Endothelial cell (in vitro differentiated cells): Measurements from ENCODE around the gene TMEM74B. TPM values are rescaled to one million over a fixed set of nuclear protein-coding genes. Genes with fewer than 3 reads are reported as not detected.
A peak's percentile ranks its signal among the peaks of the same experiment; 100 is the strongest.

Source experiments
- DNase-seq: peaks from one replicate; pipeline ENCODE4 v3.0.0; 2021; ENCODE audit warnings: low spot score
- H3K27ac Mint-ChIP-seq: one replicate; pipeline ENCODE4 v1.8.0; 2021; ENCODE audit warnings: mixed read lengths, inconsistent platforms; ENCODE audit not compliant: unreplicated experiment
- H3K27me3 Mint-ChIP-seq: one replicate; pipeline ENCODE4 v1.8.0; 2021; ENCODE audit warnings: mild to moderate bottlenecking, moderate library complexity, mixed read lengths, inconsistent platforms; ENCODE audit not compliant: unreplicated experiment
- H3K36me3 Mint-ChIP-seq: one replicate; pipeline ENCODE4 v1.8.0; 2021; ENCODE audit warnings: mild to moderate bottlenecking, low read depth, mixed read lengths, inconsistent platforms; ENCODE audit not compliant: unreplicated experiment
- H3K4me1 Mint-ChIP-seq: one replicate; pipeline ENCODE4 v1.8.0; 2021; ENCODE audit warnings: mild to moderate bottlenecking, mixed read lengths, inconsistent platforms; ENCODE audit not compliant: unreplicated experiment
- H3K4me3 Mint-ChIP-seq: one replicate; pipeline ENCODE4 v1.8.0; 2021; ENCODE audit warnings: mild to moderate bottlenecking, mixed read lengths, inconsistent platforms; ENCODE audit not compliant: unreplicated experiment
- H3K9me3 Mint-ChIP-seq: one replicate; pipeline ENCODE4 v1.8.0; 2021; ENCODE audit warnings: mixed read lengths, inconsistent platforms; ENCODE audit not compliant: unreplicated experiment
- CTCF ChIP-seq: fragments of 200-600 bp; sonication (generic); IDR thresholded peaks from one replicate; pipeline ENCODE4 v1.5.0; 2021; ENCODE audit warnings: antibody characterized with exemption; ENCODE audit not compliant: unreplicated experiment
- long read RNA-seq: library from polyadenylated mRNA; unstranded; transcript quantifications from one replicate; pipeline ENCODE4 v2.0.0, GENCODE V29; 2020; ENCODE audit not compliant: unreplicated experiment
- total RNA-seq: library from RNA; stranded (reverse); fragmentation: NEBNext Ultra II Directional; extraction: Animal tissue kit (Norgen Biotek cat#: 25700); gene quantifications from one replicate; pipeline ENCODE4 v1.2.1, GENCODE V29; 2021; ENCODE audit not compliant: unreplicated experiment

TMEM74B gene
- 35.4 TPM for total RNA-seq
- long read RNA-seq, partial matches to known transcripts, result 0 of 7 reads
- long read RNA-seq, other reads (novel, unspliced or antisense), result 6 of 7 reads

- Mint-ChIP-seq H3K27ac (peak within 1 kb of the TSS; percentile 86), H3K36me3 (peaks cover 9% of the 10 kb centered on the region), H3K9me3 (no peaks in the 10 kb centered on the region), H3K27me3 (peaks cover 18% of the 10 kb centered on the region), H3K4me1 (peaks cover 34% of the 10 kb centered on the region), H3K4me3 (peak within 1 kb of the TSS; percentile 97)
- peak; percentile 42 for DNase-seq
- no peak for TF ChIP-seq CTCF
Observed at GRCh38 chr20:1184638-1185315, at the start of gene TMEM74B. TSS of gene TMEM74B (minus strand) at chr20:1184981. CDS start at chr20:1183801, 1,180 bp downstream.

GRCh38 chr20:1232286-1233111, 47.7 kb upstream of the TMEM74B start:
- no peak for DNase-seq
- no peak for TF ChIP-seq CTCF
- H3K27me3 Mint-ChIP-seq, result peaks cover 2% of the 10 kb centered on the region
- H3K4me1 Mint-ChIP-seq, result peaks cover 5% of the 10 kb centered on the region
- H3K4me3 Mint-ChIP-seq, result no peak overlapping the region
- no peaks in the 10 kb centered on the region for H3K9me3 Mint-ChIP-seq
- H3K36me3 Mint-ChIP-seq, result no peaks in the 10 kb centered on the region
- H3K27ac Mint-ChIP-seq, result no peak overlapping the region

DNA sequence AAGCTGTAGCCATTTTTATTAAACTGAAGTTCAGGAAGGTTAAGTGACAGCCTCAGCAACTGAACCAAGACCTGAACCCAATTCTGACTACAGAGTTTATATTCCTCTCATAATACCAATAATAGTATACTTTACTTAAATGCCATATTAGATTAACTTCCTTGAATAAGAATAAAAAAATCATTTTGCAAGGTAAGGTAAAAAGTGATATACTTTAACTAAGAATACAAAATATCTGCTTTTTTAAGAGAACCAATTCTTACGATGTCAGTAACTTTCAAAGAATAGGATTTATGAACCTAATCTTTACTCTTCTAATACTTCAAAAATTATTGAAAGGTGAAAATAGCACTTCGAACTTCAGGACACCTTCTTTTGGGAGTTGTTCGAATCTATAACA, 44.8 kb upstream of the TMEM74B start:
- H3K9me3 Mint-ChIP-seq, result no peaks in the 10 kb centered on the region
- peaks cover 5% of the 10 kb centered on the region for H3K4me1 Mint-ChIP-seq
- DNase-seq, result no peak
- no peak overlapping the region for H3K4me3 Mint-ChIP-seq
- no peak overlapping the region for H3K27ac Mint-ChIP-seq
- H3K27me3 Mint-ChIP-seq, result peaks cover 4% of the 10 kb centered on the region
- no peaks in the 10 kb centered on the region for H3K36me3 Mint-ChIP-seq
- TF ChIP-seq CTCF, result no peak

DNA sequence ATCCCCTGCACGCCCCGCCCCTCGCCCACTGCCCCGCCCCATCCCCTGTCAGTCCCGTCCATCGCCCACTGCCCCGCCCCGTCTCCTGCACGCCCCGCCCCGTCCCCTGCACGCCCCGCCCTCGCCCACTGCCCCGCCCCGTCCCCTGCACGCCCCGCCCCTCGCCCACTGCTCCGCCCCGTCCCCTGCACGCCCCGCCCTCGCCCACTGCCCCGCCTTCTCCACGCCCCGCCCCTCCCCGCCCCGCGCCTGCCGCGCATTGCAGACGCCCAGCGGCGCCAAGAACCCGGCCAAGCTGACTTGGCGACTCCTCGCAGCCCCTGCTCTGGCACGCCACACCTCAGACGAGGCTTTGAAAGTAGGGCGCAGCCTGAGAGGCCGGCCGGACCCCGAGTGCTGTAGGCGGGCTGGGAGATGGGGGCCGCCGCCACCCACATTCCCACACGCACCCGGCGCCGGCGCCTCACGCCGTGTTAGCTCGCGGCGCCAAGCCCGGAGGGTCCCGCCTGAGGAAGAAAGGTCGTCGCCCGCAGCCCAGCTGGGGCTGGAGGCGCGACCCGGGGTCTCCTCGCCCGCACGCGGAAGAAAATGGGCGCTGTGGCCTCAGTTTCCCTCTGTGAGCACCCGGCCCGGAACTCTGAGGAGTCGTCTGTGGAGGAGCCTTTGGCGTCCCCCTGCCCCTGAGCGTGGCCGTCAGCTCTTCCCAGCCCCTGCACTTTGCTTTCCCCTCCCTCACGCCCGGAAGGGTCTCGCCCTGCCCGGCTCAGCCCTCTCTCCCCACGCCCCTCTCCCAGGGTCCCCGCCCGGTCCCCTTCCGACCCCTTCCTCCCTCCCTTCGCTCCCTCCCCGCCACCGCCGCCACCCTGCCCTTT, 41.2 kb upstream of the TMEM74B start, which contains the start of gene RAD21L1:
RAD21L1 (plus strand) TSS at position 262 of the 872 bp plus-strand sequence. CDS start 2,410 bp downstream, outside the sequence.
- Mint-ChIP-seq H3K27me3 (peaks cover 7% of the 10 kb centered on the region), H3K27ac (peak within 1 kb of the TSS; percentile 48), H3K36me3 (no peaks in the 10 kb centered on the region), H3K4me1 (peaks cover 5% of the 10 kb centered on the region), H3K9me3 (no peaks in the 10 kb centered on the region), H3K4me3 (peak within 1 kb of the TSS; percentile 90)
- peak; percentile 93 for DNase-seq
- no peak for TF ChIP-seq CTCF
